HepG2 (cell line): ENCODE data around the gene WDR37. TPM values are rescaled to one million over a fixed set of nuclear protein-coding genes. Genes with fewer than 3 reads are reported as not detected.
A peak's percentile ranks its signal among the peaks of the same experiment; 100 is the strongest.

ENCODE experiments used
- BORCS8-MEF2B ChIP-seq: sonication (generic); formaldehyde crosslinking; IDR thresholded peaks from 2 replicates; pipeline ENCODE4 v1.8.0; 2022; ENCODE audit warnings: mild to moderate bottlenecking, missing genetic modification reagents
- KDM2A ChIP-seq: sonication (generic); formaldehyde crosslinking; IDR thresholded peaks from 2 replicates; pipeline ENCODE4 v1.4.0; 2020; ENCODE audit warnings: low read depth, missing genetic modification reagents, borderline replicate concordance
- KLF15 ChIP-seq: sonication (generic); formaldehyde crosslinking; IDR thresholded peaks from 2 replicates; pipeline ENCODE4 v1.8.1; 2023; ENCODE audit warnings: borderline replicate concordance, mild to moderate bottlenecking, inconsistent platforms, missing genetic modification reagents, mixed read lengths
- KLF16 ChIP-seq, 2 experiments: sonication (generic) in 1 of 2; formaldehyde crosslinking in 1 of 2; IDR thresholded peaks; 2 replicates each; pipeline versions ENCODE4 v1.6.1 to v1.8.0; 2016 to 2023; ENCODE audit warnings: missing genetic modification reagents in 2 of 2, missing compliant biosample characterization in 1 of 2
- NR2C2 ChIP-seq: sonication (generic); formaldehyde crosslinking; IDR thresholded peaks from 2 replicates; pipeline ENCODE4 v1.4.0; 2020; ENCODE audit warnings: missing genetic modification reagents, mild to moderate bottlenecking, moderate library complexity, borderline replicate concordance
- NR2F1 ChIP-seq, 2 experiments: fragments of 450-650 bp in 1 of 2; formaldehyde crosslinking in 1 of 2; IDR thresholded peaks; 2 replicates each; pipeline versions ENCODE4 v1.5.0 to v1.6.1; 2016 to 2020; ENCODE audit warnings: mild to moderate bottlenecking in 1 of 2, missing compliant biosample characterization in 1 of 2, missing genetic modification reagents in 1 of 2, moderate library complexity in 1 of 2
- SIX4 ChIP-seq: sonication (generic); formaldehyde crosslinking; IDR thresholded peaks from 2 replicates; pipeline ENCODE4 v1.4.0; 2020; ENCODE audit warnings: missing genetic modification reagents
- YY1 ChIP-seq: IDR thresholded peaks from 2 replicates; pipeline ENCODE4 v1.6.1; 2011; ENCODE audit warnings: low read length, low read depth, moderate library complexity, mild to moderate bottlenecking; ENCODE audit not compliant: insufficient read depth, insufficient replicate concordance
- ZFP1 ChIP-seq: IDR thresholded peaks from 2 replicates; pipeline ENCODE4 v1.6.1; 2016
- ZFP36L1 ChIP-seq: sonication (generic); formaldehyde crosslinking; IDR thresholded peaks from 2 replicates; pipeline ENCODE4 v1.8.0; 2022; ENCODE audit warnings: mild to moderate bottlenecking, missing genetic modification reagents, moderate library complexity
- polyA plus RNA-seq, 8 experiments: library from polyadenylated mRNA; depleted of rRNA in 3 of 8; stranded (reverse) in 7 of 8; unstranded in 1 of 8; fragments of >200 nt; fragmentation: Illumina TruSeq in 4 of 8; extraction: Trizol in 4 of 8; gene quantifications; 2 replicates each; pipeline versions ENCODE4 v1.2.1 to v1.2.3, GENCODE V29; 2011 to 2016; ENCODE audit warnings: low read depth in 4 of 8, missing spikeins in 1 of 8, mixed read lengths in 1 of 8; ENCODE audit not compliant: insufficient read depth in 1 of 8
- total RNA-seq, 5 experiments: library from RNA; depleted of rRNA; stranded (reverse); fragments of >200 nt; fragmentation: Illumina TruSeq; extraction: Trizol; gene quantifications; 2 replicates each; pipeline ENCODE4 v1.2.3, GENCODE V29; 2016; ENCODE audit warnings: low read depth in 1 of 5
- TF ChIP-seq, protein P1 (sequence below): IDR thresholded peaks from 2 replicates; pipeline ENCODE4 v1.6.1; 2016; ENCODE audit warnings: missing compliant biosample characterization, missing genetic modification reagents, borderline replicate concordance
- TF ChIP-seq, protein P2 (sequence below): sonication (generic); formaldehyde crosslinking; IDR thresholded peaks from 2 replicates; pipeline ENCODE4 v1.5.1; 2020; ENCODE audit warnings: mild to moderate bottlenecking, moderate library complexity, missing genetic modification reagents
- TF ChIP-seq, protein P3 (sequence below): sonication (generic); formaldehyde crosslinking; IDR thresholded peaks from 2 replicates; pipeline ENCODE4 v1.5.1; 2020; ENCODE audit warnings: missing genetic modification reagents, mild to moderate bottlenecking, borderline replicate concordance
- TF ChIP-seq, protein P4 (sequence below): sonication (generic); formaldehyde crosslinking; IDR thresholded peaks from 2 replicates; pipeline ENCODE4 v1.4.0; 2020; ENCODE audit warnings: missing genetic modification reagents

Gene WDR37
- total and polyA plus RNA-seq, 2 of the 13 experiments (the other 11 are each of a cell fraction or from before 2014, with no cell fraction given) = 5.9 to 7.5 TPM

DNA sequence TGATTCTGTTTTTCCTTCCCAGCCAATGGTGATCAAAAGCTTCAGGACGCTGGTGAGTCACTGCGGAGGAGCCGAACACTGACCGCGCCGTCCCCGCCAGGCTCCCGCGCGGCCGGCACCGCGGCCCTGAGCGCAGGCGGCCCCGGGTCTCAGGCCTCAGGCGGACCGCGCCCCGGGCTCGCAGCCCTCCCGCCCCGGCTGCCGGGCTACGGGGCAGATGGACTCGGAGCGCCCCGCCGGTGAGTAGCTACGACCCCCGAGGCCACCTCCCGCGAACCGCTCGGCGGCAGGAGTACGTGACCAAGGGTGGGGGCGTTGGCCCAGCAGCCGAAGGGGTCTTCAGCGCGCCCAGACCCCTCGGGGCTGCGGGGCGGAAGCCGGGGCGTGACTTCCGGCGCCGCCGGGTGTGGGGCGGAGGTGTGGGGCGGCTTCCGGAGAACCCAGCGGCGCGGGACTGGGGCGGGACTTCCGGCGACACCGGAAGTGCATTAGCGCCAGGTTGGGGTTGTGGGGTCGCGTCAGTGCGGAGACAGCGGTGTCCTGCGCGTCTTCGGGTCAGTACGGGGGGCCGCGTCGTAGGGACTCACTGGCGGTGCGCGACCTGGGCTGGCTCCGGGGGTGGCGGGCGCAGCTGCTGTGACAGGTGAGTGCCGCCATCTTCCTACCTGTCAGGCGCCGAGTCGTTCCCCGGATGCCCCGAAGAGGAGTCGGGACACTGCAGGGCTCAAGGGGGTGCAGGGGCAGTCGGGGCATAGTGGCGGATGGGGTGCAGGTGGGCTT lies at the start of gene WDR37 (continued):
- TF ChIP-seq SIX4 (CRISPR knock-in tag) (no peak; the same call in 1 of the 2 replicates), KDM2A (CRISPR knock-in tag) (peak; percentile 86), ZFP1 (CRISPR knock-in tag) (0 out of 2 replicates have a peak, but pooled peaks have one; percentile 31), KLF16 (CRISPR knock-in tag; IDR thresholded peaks at IDR 0.05) (no peak; a peak in 1 of 4 replicates), KLF15 (CRISPR knock-in tag) (no peak), NR2F1 (CRISPR knock-in tag; IDR thresholded peaks at IDR 0.05) (peak in 1 of 2 experiments; percentile 48; a peak in 1 of 4 replicates), NR2C2 (CRISPR knock-in tag) (peak; percentile 98), YY1 (peak; percentile 84), ZFP36L1 (CRISPR knock-in tag) (0 out of 2 replicates have a peak, but pooled peaks have one; percentile 10), BORCS8-MEF2B (CRISPR knock-in tag) (peak; percentile 19)
- TF ChIP-seq, protein P1, sequence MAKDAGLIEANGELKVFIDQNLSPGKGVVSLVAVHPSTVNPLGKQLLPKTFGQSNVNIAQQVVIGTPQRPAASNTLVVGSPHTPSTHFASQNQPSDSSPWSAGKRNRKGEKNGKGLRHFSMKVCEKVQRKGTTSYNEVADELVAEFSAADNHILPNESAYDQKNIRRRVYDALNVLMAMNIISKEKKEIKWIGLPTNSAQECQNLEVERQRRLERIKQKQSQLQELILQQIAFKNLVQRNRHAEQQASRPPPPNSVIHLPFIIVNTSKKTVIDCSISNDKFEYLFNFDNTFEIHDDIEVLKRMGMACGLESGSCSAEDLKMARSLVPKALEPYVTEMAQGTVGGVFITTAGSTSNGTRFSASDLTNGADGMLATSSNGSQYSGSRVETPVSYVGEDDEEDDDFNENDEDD (CRISPR knock-in tag) = peak; percentile 16; the same call in 1 of the 2 replicates
- TF ChIP-seq, protein P2, sequence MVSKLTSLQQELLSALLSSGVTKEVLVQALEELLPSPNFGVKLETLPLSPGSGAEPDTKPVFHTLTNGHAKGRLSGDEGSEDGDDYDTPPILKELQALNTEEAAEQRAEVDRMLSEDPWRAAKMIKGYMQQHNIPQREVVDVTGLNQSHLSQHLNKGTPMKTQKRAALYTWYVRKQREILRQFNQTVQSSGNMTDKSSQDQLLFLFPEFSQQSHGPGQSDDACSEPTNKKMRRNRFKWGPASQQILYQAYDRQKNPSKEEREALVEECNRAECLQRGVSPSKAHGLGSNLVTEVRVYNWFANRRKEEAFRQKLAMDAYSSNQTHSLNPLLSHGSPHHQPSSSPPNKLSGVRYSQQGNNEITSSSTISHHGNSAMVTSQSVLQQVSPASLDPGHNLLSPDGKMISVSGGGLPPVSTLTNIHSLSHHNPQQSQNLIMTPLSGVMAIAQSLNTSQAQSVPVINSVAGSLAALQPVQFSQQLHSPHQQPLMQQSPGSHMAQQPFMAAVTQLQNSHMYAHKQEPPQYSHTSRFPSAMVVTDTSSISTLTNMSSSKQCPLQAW (CRISPR knock-in tag) = 0 out of 2 replicates have a peak, but pooled peaks have one; percentile 12
- TF ChIP-seq, protein P3, sequence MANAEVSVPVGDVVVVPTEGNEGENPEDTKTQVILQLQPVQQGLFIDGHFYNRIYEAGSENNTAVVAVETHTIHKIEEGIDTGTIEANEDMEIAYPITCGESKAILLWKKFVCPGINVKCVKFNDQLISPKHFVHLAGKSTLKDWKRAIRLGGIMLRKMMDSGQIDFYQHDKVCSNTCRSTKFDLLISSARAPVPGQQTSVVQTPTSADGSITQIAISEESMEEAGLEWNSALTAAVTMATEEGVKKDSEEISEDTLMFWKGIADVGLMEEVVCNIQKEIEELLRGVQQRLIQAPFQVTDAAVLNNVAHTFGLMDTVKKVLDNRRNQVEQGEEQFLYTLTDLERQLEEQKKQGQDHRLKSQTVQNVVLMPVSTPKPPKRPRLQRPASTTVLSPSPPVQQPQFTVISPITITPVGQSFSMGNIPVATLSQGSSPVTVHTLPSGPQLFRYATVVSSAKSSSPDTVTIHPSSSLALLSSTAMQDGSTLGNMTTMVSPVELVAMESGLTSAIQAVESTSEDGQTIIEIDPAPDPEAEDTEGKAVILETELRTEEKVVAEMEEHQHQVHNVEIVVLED (CRISPR knock-in tag) = peak; percentile 90
- TF ChIP-seq, protein P4, sequence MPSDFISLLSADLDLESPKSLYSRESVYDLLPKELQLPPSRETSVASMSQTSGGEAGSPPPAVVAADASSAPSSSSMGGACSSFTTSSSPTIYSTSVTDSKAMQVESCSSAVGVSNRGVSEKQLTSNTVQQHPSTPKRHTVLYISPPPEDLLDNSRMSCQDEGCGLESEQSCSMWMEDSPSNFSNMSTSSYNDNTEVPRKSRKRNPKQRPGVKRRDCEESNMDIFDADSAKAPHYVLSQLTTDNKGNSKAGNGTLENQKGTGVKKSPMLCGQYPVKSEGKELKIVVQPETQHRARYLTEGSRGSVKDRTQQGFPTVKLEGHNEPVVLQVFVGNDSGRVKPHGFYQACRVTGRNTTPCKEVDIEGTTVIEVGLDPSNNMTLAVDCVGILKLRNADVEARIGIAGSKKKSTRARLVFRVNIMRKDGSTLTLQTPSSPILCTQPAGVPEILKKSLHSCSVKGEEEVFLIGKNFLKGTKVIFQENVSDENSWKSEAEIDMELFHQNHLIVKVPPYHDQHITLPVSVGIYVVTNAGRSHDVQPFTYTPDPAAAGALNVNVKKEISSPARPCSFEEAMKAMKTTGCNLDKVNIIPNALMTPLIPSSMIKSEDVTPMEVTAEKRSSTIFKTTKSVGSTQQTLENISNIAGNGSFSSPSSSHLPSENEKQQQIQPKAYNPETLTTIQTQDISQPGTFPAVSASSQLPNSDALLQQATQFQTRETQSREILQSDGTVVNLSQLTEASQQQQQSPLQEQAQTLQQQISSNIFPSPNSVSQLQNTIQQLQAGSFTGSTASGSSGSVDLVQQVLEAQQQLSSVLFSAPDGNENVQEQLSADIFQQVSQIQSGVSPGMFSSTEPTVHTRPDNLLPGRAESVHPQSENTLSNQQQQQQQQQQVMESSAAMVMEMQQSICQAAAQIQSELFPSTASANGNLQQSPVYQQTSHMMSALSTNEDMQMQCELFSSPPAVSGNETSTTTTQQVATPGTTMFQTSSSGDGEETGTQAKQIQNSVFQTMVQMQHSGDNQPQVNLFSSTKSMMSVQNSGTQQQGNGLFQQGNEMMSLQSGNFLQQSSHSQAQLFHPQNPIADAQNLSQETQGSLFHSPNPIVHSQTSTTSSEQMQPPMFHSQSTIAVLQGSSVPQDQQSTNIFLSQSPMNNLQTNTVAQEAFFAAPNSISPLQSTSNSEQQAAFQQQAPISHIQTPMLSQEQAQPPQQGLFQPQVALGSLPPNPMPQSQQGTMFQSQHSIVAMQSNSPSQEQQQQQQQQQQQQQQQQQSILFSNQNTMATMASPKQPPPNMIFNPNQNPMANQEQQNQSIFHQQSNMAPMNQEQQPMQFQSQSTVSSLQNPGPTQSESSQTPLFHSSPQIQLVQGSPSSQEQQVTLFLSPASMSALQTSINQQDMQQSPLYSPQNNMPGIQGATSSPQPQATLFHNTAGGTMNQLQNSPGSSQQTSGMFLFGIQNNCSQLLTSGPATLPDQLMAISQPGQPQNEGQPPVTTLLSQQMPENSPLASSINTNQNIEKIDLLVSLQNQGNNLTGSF (CRISPR knock-in tag) = no peak
